ENCODE measurements around the gene CACNA1C.

Gene CACNA1C

DNA sequence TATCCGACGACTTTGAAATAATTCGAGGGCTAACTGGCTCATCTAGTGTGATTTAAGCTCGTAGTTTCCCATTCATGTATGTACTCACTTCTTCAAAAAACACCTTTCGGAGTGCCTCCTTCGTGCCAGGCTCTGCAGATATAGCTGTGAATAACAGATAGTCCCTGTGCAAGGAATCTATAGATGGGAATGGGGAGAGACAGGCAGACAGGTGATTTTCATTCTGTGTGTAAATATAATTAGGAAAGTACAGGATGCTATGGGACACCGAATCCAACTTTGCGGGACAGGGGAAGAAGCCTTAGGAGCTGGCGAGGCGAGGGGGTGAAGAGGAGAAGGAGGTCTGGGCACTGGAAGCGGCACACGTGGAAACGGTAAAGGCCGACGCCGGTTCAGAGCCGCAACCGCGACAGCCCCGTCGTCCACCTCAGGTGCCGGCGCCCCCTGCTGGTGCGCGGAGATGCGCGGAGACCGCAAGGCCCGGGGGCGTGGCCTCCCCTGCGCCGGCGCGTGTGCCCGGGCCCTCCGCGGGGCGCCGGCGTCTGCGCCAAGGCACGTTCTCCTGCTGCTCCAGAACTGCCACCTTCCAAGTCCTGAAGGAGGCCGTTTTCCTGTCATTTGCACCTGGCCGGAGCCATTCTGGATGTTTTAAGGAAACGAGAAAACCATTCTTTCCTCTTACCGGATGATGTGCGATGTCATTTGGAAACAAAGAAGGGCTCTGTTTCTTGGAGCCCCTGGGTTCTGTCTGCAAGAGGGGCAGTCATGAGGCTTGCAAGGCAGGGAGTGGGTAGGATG is 18.0 kb upstream of the CACNA1C start:
- DNase-seq (ENCODE audit: low read depth in 2 of 3, low spot score in 2 of 3), result peak; percentile 63 to 76 (median 72)

DNA sequence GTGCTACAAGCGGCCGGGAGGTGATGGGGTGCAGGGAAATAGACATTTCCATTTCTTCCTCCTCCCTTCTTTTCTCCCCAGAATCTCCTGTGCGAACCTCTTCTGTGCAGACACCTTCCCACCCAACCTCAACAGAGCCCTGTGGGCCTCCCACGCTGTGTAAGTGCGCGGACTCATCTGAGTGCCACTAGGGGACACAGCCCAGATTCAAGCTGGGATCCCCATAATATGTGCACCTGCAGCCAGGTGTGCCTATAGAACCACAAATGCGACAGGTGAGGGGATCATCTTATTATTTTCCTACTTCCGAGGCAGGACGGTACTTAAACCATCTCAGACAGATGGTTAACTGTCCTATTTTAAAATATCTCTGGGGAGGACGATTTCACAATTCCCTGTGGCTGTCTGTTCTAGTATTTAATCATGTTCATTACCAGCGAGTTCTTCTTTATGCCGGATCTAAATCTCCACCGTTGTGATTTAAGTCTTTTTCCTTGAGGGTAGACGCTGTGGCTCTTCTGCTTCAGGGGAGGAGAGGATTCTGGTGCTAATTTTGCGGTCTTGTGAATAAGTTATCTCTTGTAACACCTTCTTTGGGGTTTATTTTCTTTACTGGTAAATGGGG is 17.2 kb upstream of the CACNA1C start:
- DNase-seq (ENCODE audit: low read depth in 2 of 3, low spot score in 2 of 3), result no peak

DNA sequence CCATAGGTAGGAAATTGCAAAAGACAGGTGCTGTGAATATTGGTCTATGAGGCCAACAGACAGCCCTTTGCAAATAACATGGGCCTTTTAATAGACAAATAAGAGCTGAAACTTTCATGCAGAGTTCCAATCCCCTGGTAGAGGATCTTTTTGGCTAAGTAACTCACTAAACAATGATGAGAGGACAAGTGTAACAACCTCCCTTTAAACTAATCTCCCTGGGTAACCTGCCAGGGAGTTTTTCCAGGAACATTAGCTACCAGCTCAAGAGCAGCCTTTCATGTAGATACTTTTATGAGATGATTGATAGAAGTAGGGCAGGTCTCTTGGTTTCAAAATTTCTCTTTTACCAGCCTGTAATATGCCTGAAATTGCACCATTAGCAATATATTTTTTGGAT is 13.8 kb upstream of the CACNA1C start:
- DNase-seq (ENCODE audit: low read depth in 2 of 3, low spot score in 2 of 3), result no peak

DNA sequence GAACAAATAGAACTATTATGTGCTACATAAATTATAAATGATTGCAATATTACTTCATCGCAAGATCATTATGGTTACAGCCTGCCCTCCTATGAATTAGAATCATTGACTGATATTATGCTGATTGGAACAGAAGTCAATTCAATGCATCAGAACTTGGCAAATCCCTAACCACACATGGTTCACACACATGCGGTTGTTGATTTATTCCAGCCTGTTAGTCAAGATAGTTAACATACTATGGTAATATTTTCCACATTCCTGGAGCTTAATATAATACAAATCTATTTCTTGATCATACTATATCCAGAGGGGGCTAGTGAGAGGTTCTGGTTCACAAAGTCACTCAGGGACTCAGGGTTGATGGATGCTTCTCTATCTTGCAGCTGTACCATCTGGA is 9.7 kb upstream of the CACNA1C start:
- DNase-seq (ENCODE audit: low read depth in 2 of 3, low spot score in 2 of 3), result no peak

DNA sequence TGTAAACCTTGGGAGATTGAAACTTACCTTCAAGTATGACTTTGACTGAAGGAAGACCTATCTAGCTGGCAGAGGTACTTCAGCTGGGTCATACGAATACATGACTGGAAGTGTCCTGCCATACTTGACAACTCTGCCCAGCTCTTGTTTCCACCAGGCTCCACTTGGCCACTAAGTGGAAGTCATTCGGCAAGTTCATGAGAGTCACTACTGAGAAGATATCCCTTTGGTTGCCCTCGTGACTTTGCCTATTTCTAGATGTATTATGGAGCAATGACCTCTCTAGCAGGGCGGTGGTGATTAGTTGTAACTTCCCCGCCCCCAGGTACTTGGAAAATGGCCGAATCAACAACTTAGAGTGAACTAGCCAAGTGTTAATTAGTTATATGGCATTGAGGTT is 8.6 kb upstream of the CACNA1C start:
- DNase-seq (ENCODE audit: low read depth in 2 of 3, low spot score in 2 of 3), result no peak

DNA sequence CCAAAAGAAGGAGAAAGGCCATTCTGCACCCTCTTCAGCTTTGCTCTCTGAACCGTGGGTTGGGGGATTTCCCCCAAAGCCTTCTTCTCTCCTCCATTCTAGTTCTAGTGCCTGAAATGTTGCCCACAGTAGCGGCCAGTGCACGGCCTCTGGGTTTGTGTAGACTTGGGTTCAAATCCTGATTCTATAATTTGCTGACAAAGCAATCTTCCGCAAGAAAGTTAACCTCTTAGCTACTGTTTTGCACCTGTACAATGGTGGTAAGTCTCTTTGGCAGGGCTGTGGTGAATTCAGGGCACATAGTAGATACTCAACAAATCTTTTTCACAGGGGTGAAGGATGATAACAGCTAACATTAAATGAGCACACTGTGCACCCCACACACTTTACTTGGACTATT is 5.8 kb upstream of the CACNA1C start:
- DNase-seq (ENCODE audit: low read depth in 2 of 3, low spot score in 2 of 3), result no peak

DNA sequence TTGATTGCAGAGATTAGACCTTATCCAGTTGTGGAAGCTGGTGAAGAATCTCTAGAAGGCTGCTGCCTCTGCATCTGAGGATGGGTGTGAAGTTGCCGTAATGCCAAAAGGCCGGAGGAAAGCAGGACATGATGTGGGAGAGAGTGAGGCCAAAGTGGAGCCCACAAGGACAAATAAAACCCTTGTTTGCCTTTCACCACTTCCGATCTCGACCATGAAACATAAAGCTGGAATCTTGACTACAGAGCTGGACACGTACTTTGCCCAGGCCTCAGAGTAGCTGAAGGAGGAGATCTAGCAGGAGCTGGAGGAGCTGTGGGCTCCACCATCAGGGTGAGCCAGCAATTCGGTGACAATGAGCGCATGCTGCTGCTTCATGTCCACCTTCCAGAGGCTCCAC is 5.0 kb upstream of the CACNA1C start:
- DNase-seq (ENCODE audit: low read depth in 2 of 3, low spot score in 2 of 3), result no peak

DNA sequence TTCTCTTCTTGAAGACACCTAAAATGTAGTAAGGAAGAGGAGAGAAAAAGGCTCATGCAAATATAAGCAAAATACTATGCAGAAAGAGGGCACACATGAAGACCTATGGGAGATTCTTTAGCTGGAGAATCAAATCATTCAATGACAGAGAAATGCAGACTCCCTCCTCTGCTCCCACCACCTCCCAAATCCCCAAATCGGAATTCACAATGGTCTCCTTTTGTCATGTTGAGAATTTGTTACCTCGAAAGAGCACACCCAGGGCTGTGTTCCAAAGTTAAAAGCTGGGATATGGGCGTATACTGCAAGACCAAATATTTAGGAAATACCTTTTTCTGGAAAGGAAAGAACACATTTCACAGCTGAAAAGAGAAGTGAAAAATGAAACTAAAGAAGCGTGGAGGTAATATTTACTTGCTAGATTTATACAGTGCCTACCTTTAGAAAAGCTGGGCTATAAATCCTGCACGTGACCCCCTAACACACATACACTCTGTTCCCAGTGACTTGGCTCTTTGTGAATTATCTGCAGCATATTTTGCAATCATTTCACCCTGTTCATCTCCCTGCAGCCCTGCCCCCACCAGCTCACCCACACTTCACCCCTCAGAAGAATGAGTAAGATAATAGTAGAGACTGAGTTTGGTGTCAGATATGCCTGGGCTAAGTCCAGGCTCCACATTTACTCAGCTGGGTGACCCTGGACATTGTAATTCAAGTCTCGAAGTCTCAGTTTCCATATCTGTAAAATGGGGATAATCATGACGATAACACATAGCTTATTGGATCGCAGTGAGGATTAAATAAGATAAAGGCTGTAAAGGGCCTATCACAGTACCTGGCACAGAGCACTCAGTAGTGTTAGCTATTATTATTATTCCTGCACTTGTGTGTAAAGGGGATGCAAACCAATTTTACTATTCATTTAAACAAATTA is 2.9 kb upstream of the CACNA1C start:
- DNase-seq (ENCODE audit: low read depth in 2 of 3, low spot score in 2 of 3), result no peak

DNA sequence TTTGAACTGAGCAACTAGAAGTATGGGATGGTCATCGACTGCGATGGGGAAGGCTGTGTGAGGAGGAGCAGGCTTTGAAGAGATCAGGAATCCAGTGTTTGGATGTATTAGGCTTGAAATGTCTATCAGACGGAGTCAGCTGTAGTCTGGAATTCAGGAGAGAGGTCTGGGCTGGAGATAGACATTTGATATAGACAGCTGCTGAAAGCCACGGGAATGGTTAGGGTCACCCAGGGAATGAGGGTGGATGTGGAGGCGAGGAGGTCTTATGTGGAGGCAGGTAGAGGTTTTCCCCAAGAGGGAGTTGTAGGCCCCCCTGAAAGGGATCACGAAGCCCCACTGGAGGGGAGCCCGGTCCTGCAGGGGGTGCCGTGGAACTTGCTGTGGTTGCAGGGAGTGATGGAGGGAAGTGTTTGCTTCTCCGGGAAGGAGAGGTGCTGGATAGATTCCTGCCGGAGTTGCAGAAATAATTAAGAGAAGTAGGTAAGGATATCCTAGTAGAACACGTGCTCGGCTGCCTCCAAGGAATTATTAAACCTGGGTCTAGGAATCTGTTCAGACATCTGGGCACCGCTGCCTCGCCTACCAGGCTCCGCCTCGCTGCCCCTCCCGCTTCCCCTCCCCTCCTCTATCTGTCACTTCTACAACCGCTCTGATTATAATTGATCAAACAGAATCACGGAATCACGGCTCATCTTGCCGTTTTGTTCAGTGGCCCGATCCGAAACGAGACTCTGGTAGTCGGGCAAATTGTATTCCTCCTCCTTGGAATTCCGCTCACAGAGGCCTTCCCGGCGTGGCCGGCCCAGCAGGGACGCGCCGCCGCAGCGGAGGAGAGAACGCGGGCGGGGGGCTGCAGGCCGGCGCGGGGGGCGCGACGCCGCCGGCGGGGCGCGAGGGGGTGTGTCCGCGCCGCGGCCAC is 826 bp upstream of the CACNA1C start:
- DNase-seq (ENCODE audit: low read depth in 2 of 3, low spot score in 2 of 3), result no peak

DNA sequence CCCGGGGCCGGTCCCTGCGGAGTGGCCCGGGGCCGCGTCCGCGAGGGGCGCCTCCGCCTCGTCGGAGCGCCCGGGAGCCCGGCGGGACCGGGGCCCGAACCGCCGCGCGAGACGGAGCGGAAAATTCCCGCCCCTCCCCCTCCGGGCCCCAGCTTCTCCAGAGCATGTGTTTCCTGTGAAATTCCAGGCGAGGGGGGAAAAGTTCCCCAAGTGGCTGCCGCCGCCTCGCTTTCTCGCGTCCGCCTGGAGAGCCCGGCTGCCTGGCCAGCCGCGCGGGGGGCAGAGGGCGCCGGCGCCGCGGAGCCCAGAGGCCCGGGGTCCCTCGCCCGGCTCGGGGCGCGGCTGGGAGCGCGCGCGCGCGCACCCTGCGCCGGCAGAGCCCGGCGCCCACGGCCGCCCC is 904 bp downstream of the CACNA1C start:
- no peak for DNase-seq (ENCODE audit: low read depth in 2 of 3, low spot score in 2 of 3)

DNA sequence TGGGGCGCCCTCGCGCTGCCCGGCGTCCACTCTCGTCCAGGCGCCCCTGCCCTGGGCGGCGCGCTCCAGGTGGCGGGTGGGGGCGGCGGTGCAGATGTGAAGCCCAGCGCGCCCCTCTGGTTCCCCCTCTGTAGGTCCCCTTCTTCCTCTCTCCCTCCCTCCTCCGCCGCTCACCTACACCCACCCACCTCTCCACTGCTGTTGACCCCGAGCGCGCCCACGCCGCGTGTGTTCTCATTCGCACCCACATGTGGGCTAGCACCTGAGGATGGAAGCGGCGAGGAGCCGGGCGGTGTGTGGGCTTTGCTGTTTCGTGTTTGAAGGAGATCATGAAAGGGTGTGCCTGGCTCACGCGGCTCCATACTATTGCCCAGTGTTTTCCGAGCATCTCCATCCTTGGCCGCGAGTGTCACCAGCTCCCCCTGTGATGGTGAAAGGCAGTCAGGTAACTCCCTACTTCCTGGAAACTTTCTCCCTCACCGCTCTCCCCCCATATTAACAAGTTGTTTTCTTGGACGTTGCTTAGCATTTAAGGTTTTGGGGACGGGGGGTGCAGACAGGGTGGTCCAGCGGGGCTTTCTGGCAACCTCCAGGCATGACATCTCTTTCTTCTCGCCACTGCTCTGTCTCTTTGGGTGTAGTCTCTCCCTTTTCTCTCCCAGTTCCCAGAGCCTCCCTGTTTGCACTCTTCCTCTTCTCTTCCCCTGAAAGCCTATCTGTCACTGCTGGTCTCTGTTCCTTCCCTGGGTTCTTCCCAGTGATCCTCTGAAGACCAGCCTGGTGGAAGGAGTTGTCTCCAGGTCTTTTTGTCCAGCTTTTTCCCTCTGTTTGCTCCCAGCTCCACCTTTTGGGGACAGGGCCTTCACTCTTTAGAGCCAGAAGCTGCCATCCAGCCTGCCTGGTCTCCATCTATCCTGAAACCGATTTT is 1.6 kb downstream of the CACNA1C start:
- no peak for DNase-seq (ENCODE audit: low read depth in 2 of 3, low spot score in 2 of 3)

DNA sequence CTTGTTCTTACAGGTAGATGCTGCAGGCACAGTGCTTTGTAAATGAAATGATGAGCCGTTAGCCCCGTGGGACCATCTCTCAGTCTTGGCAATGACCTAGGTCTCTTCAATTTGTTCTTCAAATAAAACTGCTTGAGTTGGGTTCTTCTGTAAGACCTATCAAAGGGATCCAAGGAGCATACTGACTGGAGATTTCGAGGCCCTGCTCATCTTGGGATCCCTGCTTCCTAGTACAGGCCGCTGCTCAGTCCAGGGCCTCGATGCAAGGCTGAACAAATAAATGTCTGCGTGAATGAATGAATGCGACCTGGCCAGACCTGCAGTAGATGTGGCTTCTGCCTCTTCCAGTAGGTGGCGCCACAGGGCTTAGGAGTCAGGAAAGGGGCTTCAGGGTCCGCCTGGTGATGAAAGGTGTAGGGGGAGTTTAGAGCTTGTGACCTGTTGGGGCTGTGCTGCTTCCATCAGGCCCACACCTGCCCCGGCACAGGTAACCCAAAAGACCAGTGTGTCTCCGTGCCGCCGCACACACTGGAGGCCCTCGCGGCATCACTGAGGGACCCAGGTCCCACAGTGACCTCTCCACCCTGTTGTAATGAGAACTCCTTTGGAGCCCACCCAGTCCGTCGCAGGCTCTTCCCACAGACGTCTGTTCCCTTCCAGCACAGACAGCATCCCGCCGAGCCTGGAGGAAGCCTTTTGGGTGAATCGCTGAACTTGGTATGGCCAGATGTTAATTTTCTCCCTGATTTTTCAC is 4.4 kb downstream of the CACNA1C start:
- peak in 1 of 3 experiments; percentile 37 for DNase-seq (ENCODE audit: low read depth in 2 of 3, low spot score in 2 of 3)

DNA sequence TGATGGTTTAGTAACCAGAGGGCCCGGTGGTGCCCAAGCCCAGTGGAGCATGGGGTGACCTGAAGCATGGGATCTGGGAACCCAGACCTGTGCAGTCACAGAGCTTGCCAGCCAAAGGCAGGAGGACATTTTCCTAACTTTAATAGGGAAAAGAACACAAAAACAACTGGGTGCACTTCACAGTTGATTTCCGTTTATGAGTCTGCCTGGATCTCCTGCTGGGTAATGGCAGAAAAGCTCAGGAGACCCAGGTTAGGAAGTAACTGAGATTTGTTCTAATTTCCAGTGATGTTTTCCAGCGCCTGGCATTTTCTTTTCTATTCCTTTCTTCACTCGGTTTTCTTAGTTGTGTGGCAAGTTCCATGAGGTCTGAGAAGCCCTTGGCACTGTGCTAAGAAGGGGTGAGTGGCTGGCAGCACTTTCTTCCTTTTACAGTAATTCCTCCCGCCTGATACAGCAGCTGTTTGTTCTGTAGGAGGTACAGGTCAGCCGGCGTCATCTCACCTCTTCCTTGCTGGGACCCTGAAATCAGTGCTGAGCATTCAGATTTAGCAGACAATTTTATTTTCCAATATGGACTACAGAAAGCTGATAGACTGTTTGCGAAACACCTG is 5.1 kb downstream of the CACNA1C start:
- no peak for DNase-seq (ENCODE audit: low read depth in 2 of 3, low spot score in 2 of 3)

DNA sequence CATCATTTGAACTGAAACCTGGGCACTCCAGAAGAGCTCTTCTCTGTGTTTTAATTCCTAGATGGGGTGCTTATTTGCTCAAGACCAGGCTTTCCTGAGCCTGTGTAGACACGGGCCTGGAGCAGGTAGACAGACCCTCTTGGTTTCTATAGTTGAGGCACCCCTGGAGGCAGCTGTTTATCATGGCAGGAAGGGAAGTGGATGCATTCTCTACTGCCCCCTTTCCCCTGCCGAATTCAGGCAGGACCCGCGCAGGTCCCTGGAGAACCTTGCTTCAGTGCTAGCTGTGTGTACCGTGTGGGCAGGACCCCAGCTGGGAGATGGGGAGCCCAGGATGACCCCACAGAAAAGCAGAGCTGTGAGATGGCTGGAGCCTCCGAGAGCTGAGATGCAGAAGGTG is 6.0 kb downstream of the CACNA1C start:
- no peak for DNase-seq (ENCODE audit: low read depth in 2 of 3, low spot score in 2 of 3)

DNA sequence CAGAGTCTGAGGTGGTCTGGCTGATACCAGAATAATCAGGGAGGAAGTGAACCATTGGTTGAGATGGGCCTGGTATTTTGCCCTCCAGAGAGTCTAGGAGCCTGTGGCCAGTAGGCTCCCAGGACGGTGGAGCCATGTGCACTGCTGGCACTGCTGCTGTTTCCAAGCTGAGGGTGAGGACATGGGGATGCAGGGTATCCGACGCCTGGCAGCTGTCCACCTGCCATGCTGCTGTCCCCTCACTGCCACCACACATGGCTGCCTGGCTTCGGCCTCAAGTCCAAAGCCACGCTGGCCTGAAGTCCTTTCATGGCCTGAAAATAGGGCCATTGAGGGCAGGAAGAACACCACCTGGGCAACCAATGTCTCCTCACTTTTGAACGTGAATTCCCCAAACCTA is 8.6 kb downstream of the CACNA1C start:
- no peak for DNase-seq (ENCODE audit: low read depth in 2 of 3, low spot score in 2 of 3)

DNA sequence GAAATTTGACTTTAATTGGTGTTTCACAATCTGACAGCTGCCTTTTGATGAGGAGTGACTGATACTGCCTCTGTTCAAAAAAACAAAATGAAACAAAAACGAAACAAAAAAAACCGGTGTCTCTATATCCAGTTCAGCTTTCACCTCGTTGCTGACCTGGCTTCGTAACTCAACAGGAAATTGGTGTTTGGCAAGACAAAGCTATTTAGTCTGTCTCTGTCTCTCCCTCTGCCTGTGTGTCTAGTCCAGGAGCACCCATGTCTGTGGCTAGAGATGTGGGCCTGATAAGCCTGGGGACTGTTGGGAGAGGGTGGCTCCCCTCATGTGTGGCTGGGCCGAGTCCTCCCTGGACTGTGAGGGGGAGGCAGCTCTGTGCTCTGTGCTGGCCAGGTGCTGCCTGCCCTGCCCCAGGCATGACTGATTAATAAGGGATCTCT is 11.3 kb downstream of the CACNA1C start:
- DNase-seq (ENCODE audit: low read depth in 2 of 3, low spot score in 2 of 3), result no peak

DNA sequence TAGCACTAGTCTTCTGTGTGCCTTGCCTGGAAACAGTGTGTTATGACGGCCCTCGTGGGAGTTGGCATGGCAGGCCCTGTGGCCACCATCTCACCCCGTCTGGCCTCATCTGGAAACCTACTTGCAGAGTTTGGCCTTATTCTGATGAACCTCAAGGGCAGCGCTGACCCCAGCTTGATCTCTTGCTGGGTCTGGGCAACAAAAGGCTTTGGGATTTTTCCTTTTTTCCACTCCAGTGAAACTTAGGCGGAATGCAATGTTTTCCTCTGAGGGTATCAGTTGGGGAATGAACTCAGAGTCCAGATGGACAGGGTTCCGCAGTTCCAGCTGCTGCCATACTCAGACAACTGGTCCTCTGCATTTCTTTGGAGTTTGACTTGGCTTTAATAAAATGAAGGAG is 15.9 kb downstream of the CACNA1C start:
- DNase-seq (ENCODE audit: low read depth in 2 of 3, low spot score in 2 of 3), result no peak

DNA sequence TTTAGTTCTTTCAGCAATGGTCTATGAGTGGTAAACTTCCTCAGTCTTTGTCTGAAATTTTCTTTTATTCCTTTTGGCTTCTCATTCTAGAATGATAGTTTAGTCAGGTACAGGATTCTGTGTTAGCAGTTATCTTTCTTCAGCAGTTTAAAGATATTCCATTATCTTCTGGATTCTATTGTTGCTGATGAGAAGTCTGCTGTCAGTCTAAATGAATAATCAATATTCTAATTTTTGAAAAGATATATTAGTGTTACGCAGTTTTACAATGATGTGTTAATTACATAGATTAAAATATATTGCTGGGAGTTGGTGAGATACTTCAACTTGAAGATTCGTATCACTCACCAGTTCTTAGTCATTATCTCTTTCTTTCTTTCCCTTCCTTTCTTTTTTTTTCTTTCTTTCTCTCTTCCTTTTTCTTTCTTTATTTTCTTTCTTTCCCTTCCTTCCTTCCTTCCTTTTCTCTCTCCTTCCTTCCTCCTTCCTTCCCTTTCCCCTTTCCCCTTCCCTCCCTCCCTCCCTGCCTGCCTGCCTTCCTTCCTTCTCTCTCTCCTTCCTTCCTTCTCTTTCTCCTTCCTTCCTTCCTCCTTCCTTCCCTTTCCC is 17.8 kb downstream of the CACNA1C start:
- DNase-seq (ENCODE audit: low read depth in 2 of 3, low spot score in 2 of 3), result no peak
